HCT116 (cell line): Measurements from ENCODE around the gene CSRP3. TPM values are rescaled to one million over a fixed set of nuclear protein-coding genes. Genes with fewer than 3 reads are reported as not detected.

Source experiments
- ATAC-seq: fragments of 200-7000 bp; cut with Tn5 transposase; 2 replicates; pipeline ENCODE4 v1.9.1; 2020; ENCODE audit warnings: mild to moderate bottlenecking, moderate library complexity
- BruUV-seq: library from RNA; stranded (reverse); fragments of 400-500 nt; replicated peaks from 2 replicates; lab custom pipeline; 2021; lab: Mats Ljungman, UMichigan
- CTCF ChIA-PET: fragments of 300-600 bp; sonication (Branson Sonifier 250); formaldehyde crosslinking; loops from one replicate; lab custom pipeline; 2021; ENCODE audit warnings: antibody characterized with exemption; lab: Charles Lee
- POLR2A ChIA-PET: fragments of 300-600, 350-600 bp; sonication (Branson Sonifier 250); formaldehyde crosslinking; loops from one replicate; lab custom pipeline; 2021; ENCODE audit warnings: antibody characterized with exemption; lab: Charles Lee
- RAD21 ChIA-PET, 2 experiments: fragments of 300-600 bp; sonication (Branson Sonifier 250); formaldehyde crosslinking; loops; one replicate each; lab custom pipeline; 2023; ENCODE audit warnings: low total read pairs in 2 of 2; ENCODE audit not compliant: uncharacterized antibody in 2 of 2, unreplicated experiment in 2 of 2, low non-redundant PET in 1 of 2; lab: Charles Lee
- DNase-seq: peaks from one replicate; pipeline ENCODE4 v3.0.0-alpha.2; 2010; ENCODE audit warnings: low read depth, low spot score
- H2AFZ ChIP-seq: fragments of 200-600 bp; shearing (Covaris generic), sonication (generic); 2 replicates; pipeline ENCODE4 v1.6.1; 2017; ENCODE audit warnings: low read depth, mixed run types, mixed read lengths, antibody characterized with exemption, low read length; ENCODE audit not compliant: poor library complexity, severe bottlenecking
- H3K27ac ChIP-seq: 2 replicates; pipeline ENCODE4 v1.5.1; 2012; ENCODE audit warnings: low read depth, low read length
- H3K27me3 ChIP-seq: fragments of 200-600 bp; sonication (generic); 2 replicates; pipeline ENCODE4 v1.6.1; 2016; ENCODE audit warnings: mixed run types, low read length, mixed read lengths; ENCODE audit not compliant: insufficient read depth
- H3K36me3 ChIP-seq, 2 experiments: fragments of 200-500 bp in 1 of 2; fragments of 200-600 bp in 1 of 2; sonication (Bioruptor generic) in 1 of 2; sonication (generic) in 1 of 2; 2 replicates each; pipeline versions ENCODE4 v1.5.1 to v1.6.1; 2014 to 2016; ENCODE audit warnings: low read length in 2 of 2, inconsistent platforms in 1 of 2, mixed read lengths in 1 of 2, mixed run types in 1 of 2; ENCODE audit not compliant: insufficient read depth in 2 of 2, control insufficient read depth in 1 of 2
- H3K4me1 ChIP-seq, 2 experiments: fragments of 200-600 bp in 1 of 2; sonication (generic) in 1 of 2; 2 replicates each; pipeline versions ENCODE4 v1.5.1 to v1.6.1; 2012 to 2017; ENCODE audit warnings: low read length in 2 of 2, inconsistent platforms in 1 of 2, mild to moderate bottlenecking in 1 of 2, mixed read lengths in 1 of 2, mixed run types in 1 of 2, moderate library complexity in 1 of 2; ENCODE audit not compliant: insufficient read depth in 2 of 2, control insufficient read depth in 1 of 2
- H3K4me2 ChIP-seq: fragments of 200-600 bp; sonication (generic); 2 replicates; pipeline ENCODE4 v1.6.1; 2017; ENCODE audit warnings: mixed run types, low read length, mixed read lengths
- H3K4me3 ChIP-seq, 2 experiments: fragments of 200-600 bp in 1 of 2; sonication (generic) in 1 of 2; replicated peaks in 1 of 2; 2 replicates each; pipeline ENCODE4 v1.5.1; 2011 to 2016; ENCODE audit warnings: low read length in 2 of 2, control low read depth in 1 of 2, low read depth in 1 of 2, mild to moderate bottlenecking in 1 of 2, mixed read lengths in 1 of 2, mixed run types in 1 of 2
- H3K79me2 ChIP-seq: fragments of 200-600 bp; sonication (generic); 2 replicates; pipeline ENCODE4 v1.6.1; 2017; ENCODE audit warnings: mild to moderate bottlenecking, mixed run types, low read length, moderate library complexity, mixed read lengths; ENCODE audit not compliant: insufficient read depth
- H3K9ac ChIP-seq: fragments of 200-600 bp; sonication (generic); 2 replicates; pipeline ENCODE4 v1.6.1; 2016; ENCODE audit warnings: low read length, mixed read lengths
- H3K9me2 ChIP-seq: fragments of 200-600 bp; sonication (generic), shearing (Covaris generic); 2 replicates; pipeline ENCODE4 v1.6.1; 2017; ENCODE audit warnings: mixed run types, mild to moderate bottlenecking, moderate library complexity; ENCODE audit not compliant: insufficient read depth
- H3K9me3 ChIP-seq, 2 experiments: fragments of 200-500 bp in 1 of 2; fragments of 200-600 bp in 1 of 2; sonication (Bioruptor generic) in 1 of 2; sonication (generic) in 1 of 2; 2 replicates each; pipeline ENCODE4 v1.6.1; 2014 to 2017; ENCODE audit warnings: low read length in 2 of 2, mixed read lengths in 2 of 2, inconsistent platforms in 1 of 2, low read depth in 1 of 2, mild to moderate bottlenecking in 1 of 2, mixed run types in 1 of 2, moderate library complexity in 1 of 2; ENCODE audit not compliant: control insufficient read depth in 1 of 2, insufficient read depth in 1 of 2
- H4K20me1 ChIP-seq: fragments of 200-600 bp; sonication (generic), shearing (Covaris generic); 2 replicates; pipeline ENCODE4 v1.6.1; 2017; ENCODE audit warnings: mixed run types, mild to moderate bottlenecking, moderate library complexity; ENCODE audit not compliant: insufficient read depth
- ATF3 ChIP-seq: IDR thresholded peaks from 2 replicates; pipeline ENCODE4 v1.6.1; 2012
- CBX3 ChIP-seq: IDR thresholded peaks from 2 replicates; pipeline ENCODE4 v1.6.1; 2012; ENCODE audit warnings: low read depth
- CEBPB ChIP-seq: IDR thresholded peaks from 2 replicates; pipeline ENCODE4 v1.6.1; 2012; ENCODE audit warnings: low read depth
- EGR1 ChIP-seq: IDR thresholded peaks from 2 replicates; pipeline ENCODE4 v1.6.1; 2012; ENCODE audit warnings: low read depth
- ELF1 ChIP-seq: IDR thresholded peaks from 2 replicates; pipeline ENCODE4 v1.6.1; 2012; ENCODE audit warnings: low read depth, borderline replicate concordance
- EZH2 ChIP-seq: fragments of 200-600 bp; sonication (generic); IDR thresholded peaks from 2 replicates; pipeline ENCODE4 v1.6.1; 2017; ENCODE audit warnings: antibody characterized with exemption, mixed run types
- EZH2phosphoT487 ChIP-seq: fragments of 200-600 bp; IDR thresholded peaks from 2 replicates; pipeline ENCODE4 v1.6.1; 2018; ENCODE audit warnings: antibody characterized with exemption, borderline replicate concordance
- FOSL1 ChIP-seq: IDR thresholded peaks from 2 replicates; pipeline ENCODE4 v1.6.1; 2012; ENCODE audit warnings: low read depth
- MAX ChIP-seq: IDR thresholded peaks from 2 replicates; pipeline ENCODE4 v1.6.1; 2012
- POLR2A ChIP-seq: IDR thresholded peaks from 2 replicates; pipeline ENCODE4 v1.7.0; 2011; ENCODE audit warnings: borderline replicate concordance; ENCODE audit not compliant: insufficient read depth, insufficient read length; ENCODE audit errors: extremely low read depth
- POLR2AphosphoS5 ChIP-seq: IDR thresholded peaks from 2 replicates; pipeline ENCODE4 v1.6.1; 2011; ENCODE audit warnings: mild to moderate bottlenecking, low read depth, low read length, moderate library complexity
- RAD21 ChIP-seq: IDR thresholded peaks from 2 replicates; pipeline ENCODE4 v1.6.1; 2012; ENCODE audit warnings: low read depth, mild to moderate bottlenecking
- SIN3A ChIP-seq: IDR thresholded peaks from 2 replicates; pipeline ENCODE4 v1.6.1; 2012; ENCODE audit warnings: low read depth
- TCF7L2 ChIP-seq: IDR thresholded peaks from 2 replicates; pipeline ENCODE4 v1.7.0; 2011; ENCODE audit warnings: borderline replicate concordance, inconsistent platforms; ENCODE audit not compliant: insufficient read depth, insufficient read length; ENCODE audit errors: extremely low read depth
- YY1 ChIP-seq: IDR thresholded peaks from 2 replicates; pipeline ENCODE4 v1.6.1; 2011; ENCODE audit warnings: low read length, low read depth, moderate library complexity, mild to moderate bottlenecking; ENCODE audit not compliant: insufficient replicate concordance; ENCODE audit errors: extremely low read depth
- ZBTB33 ChIP-seq: IDR thresholded peaks from 2 replicates; pipeline ENCODE4 v1.6.1; 2011; ENCODE audit warnings: mild to moderate bottlenecking, low read length, moderate library complexity; ENCODE audit not compliant: insufficient replicate concordance; ENCODE audit errors: extremely low read depth
- ZFX ChIP-seq: fragments of 450-650 bp; IDR thresholded peaks from 2 replicates; pipeline ENCODE4 v1.6.1; 2017
- intact Hi-C: fragments of 100-400 bp; cut with micrococcal nuclease; formaldehyde crosslinking; loops from 2 replicates; pipeline ENCODE4 v1.10.0; 2022
- total RNA-seq: library from RNA; stranded (reverse); gene quantifications from one replicate; pipeline ENCODE4 v1.2.1, GENCODE V29; 2021; ENCODE audit not compliant: unreplicated experiment
- TF ChIP-seq, protein P1 (sequence below), 3 experiments: fragments of 200-600 bp in 1 of 3; sonication (generic) in 1 of 3; IDR thresholded peaks in 2 of 3; conservative IDR thresholded peaks in 1 of 3; 2 replicates each; pipeline ENCODE4 v1.5.1; 2012 to 2017; ENCODE audit warnings: low read depth in 2 of 3, low read length in 2 of 3, antibody characterized with exemption in 1 of 3, borderline replicate concordance in 1 of 3, control low read depth in 1 of 3, mild to moderate bottlenecking in 1 of 3, mixed read lengths in 1 of 3, mixed run types in 1 of 3, moderate library complexity in 1 of 3; ENCODE audit not compliant: insufficient read depth in 1 of 3

CSRP3 gene
- total RNA-seq, 1 experiment from 2014 or later: not detected

DNA sequence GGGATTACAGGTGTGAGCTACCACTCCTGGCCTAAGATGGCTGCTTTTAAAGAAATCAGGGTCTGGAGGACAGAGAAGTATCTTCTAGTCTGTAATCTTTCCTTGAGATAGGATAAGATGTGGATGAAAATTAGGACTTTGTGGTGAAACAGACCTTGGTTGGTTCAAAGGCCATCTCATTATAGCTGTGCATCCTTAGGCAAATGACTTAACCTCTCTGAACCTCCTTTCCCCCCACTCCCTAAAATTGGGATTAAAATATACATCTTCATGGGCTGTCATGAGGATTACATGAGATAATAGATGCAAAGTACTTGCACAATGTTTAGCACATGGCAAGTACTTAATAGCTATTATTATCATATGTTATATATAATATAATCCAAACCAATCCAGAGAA is 49.8 kb upstream of the CSRP3 start:
- no peak for DNase-seq
- H3K9me3 ChIP-seq: no peaks in the 10 kb centered on the region; a peak in 1 of 4 replicates
- no TSS peak for BruUV-seq
- TF ChIP-seq TCF7L2: no peak
- TF ChIP-seq ELF1: no peak
- TF ChIP-seq POLR2AphosphoS5: no peak
- RAD21 ChIA-PET: no interaction called here
- H3K36me3 ChIP-seq: no peaks in the 10 kb centered on the region
- H3K27me3 ChIP-seq: no peaks in the 10 kb centered on the region
- H3K79me2 ChIP-seq: no peaks in the 10 kb centered on the region
- H2AFZ ChIP-seq: no peak overlapping the region
- H3K9ac ChIP-seq: no peak overlapping the region
- H3K9me2 ChIP-seq: no peaks in the 10 kb centered on the region
- H3K4me2 ChIP-seq: no peak overlapping the region
- H3K4me3 ChIP-seq: no peak overlapping the region
- CTCF ChIA-PET: interaction anchor here (0.6 kb wide), 1 partner anchor 877 kb away, joined by 4 read pairs; no protein-coding TSS in a partner anchor
- ATAC-seq: no peak
- no peaks in the 10 kb centered on the region for H3K4me1 ChIP-seq
- H3K27ac ChIP-seq: no peak overlapping the region
- POLR2A ChIA-PET: no interaction called here
- intact Hi-C loops: loop anchor here (10.0 kb wide), 1 partner anchor 493 kb away; no protein-coding TSS in a partner anchor
- no peaks in the 10 kb centered on the region for H4K20me1 ChIP-seq

- BruUV-seq: no TSS peak
- H3K9ac ChIP-seq: no peak overlapping the region
- no peaks in the 10 kb centered on the region for H3K79me2 ChIP-seq
- no peak overlapping the region for H3K4me2 ChIP-seq
- ATAC-seq (no peak), DNase-seq (no peak)
- peaks cover 10 to 31% of the 10 kb centered on the region in 2 experiments for H3K4me1 ChIP-seq
- ChIA-PET CTCF (no interaction called here), POLR2A (no interaction called here), RAD21 (no interaction called here)
- no peaks in the 10 kb centered on the region for H3K27me3 ChIP-seq
- no peaks in the 10 kb centered on the region; a peak in 1 of 4 replicates for H3K9me3 ChIP-seq
- H3K9me2 ChIP-seq: no peaks in the 10 kb centered on the region
- no peaks in the 10 kb centered on the region for H3K36me3 ChIP-seq
- H4K20me1 ChIP-seq: no peaks in the 10 kb centered on the region
- no peak overlapping the region for H3K27ac ChIP-seq
- H3K4me3 ChIP-seq: no peak overlapping the region
- intact Hi-C loops: no loop called here
- H2AFZ ChIP-seq: no peak overlapping the region
- TF ChIP-seq EZH2 (no peak), ZFX (no peak), RAD21 (no peak), ZBTB33 (no peak), SIN3A (no peak), CBX3 (no peak), ATF3 (no peak), EGR1 (no peak), ELF1 (no peak), EZH2phosphoT487 (no peak), YY1 (no peak), CEBPB (no peak), FOSL1 (no peak), POLR2AphosphoS5 (no peak), POLR2A (no peak), MAX (no peak)
- TF ChIP-seq, protein P1, sequence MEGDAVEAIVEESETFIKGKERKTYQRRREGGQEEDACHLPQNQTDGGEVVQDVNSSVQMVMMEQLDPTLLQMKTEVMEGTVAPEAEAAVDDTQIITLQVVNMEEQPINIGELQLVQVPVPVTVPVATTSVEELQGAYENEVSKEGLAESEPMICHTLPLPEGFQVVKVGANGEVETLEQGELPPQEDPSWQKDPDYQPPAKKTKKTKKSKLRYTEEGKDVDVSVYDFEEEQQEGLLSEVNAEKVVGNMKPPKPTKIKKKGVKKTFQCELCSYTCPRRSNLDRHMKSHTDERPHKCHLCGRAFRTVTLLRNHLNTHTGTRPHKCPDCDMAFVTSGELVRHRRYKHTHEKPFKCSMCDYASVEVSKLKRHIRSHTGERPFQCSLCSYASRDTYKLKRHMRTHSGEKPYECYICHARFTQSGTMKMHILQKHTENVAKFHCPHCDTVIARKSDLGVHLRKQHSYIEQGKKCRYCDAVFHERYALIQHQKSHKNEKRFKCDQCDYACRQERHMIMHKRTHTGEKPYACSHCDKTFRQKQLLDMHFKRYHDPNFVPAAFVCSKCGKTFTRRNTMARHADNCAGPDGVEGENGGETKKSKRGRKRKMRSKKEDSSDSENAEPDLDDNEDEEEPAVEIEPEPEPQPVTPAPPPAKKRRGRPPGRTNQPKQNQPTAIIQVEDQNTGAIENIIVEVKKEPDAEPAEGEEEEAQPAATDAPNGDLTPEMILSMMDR (IDR thresholded peaks at IDR 0.05 in 2 of 3, conservative IDR thresholded peaks at IDR 0.05 in 1 of 3; ENCODE audit: borderline replicate concordance in 1 of 3, insufficient read depth in 1 of 3, low read depth in 2 of 3, low read length in 2 of 3): no peak
Measured at GRCh38 chr11:19246816-19247215, 45.0 kb upstream of the CSRP3 start.
